NCI-H345 treated with DMSO at 0.1 percent for 48 hours (cell line): ENCODE data around the gene MRPS7.

Source experiments
- DNase-seq: peaks from one replicate; lab custom pipeline; 2025; ENCODE audit not compliant: unreplicated experiment; lab: John Stamatoyannopoulos, UW

The MRPS7 gene

GRCh38 chr17:75261336-75262111 is at the start of gene MRPS7, which contains the start of gene GGA3:
Gene MRPS7 (plus strand): TSS chr17:75261879. CDS start chr17:75261901, 22 bp downstream.
Gene GGA3 (minus strand): TSS chr17:75261606. CDS start chr17:75261587, 19 bp downstream.
- DNase-seq, result peak; percentile 90

DNA sequence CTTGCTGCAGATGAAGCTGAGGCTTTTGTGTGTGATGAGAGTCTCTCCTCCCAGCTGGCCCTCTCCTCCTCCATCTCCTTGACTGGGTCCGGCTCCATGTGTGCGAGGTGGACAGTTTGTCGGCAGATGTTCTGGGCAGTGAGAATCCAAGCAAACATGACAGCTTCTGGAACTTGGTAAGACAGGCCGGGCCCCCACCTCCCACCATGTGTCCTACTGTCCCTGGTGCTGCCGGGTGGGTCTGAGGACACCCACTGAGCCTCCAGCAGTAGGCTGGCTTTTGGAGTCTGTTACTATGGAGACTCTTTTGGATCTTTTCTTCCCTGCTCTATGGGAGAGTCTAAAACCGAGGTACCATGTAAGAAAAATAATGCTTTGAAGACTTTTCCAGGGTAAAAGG is 43.5 kb upstream of the MRPS7 start:
- no peak for DNase-seq

- no peak for DNase-seq
Observed at GRCh38 chr17:75219815-75220214, 41.9 kb upstream of the MRPS7 start.

GRCh38 chr17:75225016-75225415 is 36.7 kb upstream of the MRPS7 start:
- DNase-seq, result no peak

GRCh38 chr17:75227729-75228128 is 34.0 kb upstream of the MRPS7 start:
- DNase-seq, result no peak

DNA sequence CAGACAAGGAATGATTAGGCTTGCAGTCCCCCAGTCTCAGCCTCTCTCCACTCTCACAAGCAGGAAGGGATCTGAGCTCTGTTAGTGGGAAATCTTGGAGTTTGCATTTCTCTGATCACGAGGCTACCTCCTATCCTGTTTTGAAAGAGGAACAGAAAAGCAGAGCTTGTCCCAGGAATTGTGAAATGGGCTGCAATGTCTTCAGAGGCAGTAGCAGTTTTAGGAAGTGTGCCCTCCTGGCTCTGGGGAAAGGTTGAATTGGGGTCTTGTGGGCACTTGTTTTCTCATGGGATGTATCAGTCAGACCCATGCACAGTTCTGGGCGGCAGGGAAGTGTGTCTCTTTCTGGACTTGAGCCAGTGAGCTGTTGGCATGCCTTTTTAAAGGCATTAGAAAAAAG is 33.4 kb upstream of the MRPS7 start:
- DNase-seq, result no peak

GRCh38 chr17:75228847-75229246 is 32.8 kb upstream of the MRPS7 start:
- no peak for DNase-seq

- DNase-seq, result no peak
Observed at GRCh38 chr17:75231071-75231470, 30.6 kb upstream of the MRPS7 start.

- DNase-seq, result no peak
Observed at GRCh38 chr17:75231741-75232464, 29.8 kb upstream of the MRPS7 start.

GRCh38 chr17:75232786-75233185 is 28.9 kb upstream of the MRPS7 start:
- no peak for DNase-seq

- no peak for DNase-seq
Observed at GRCh38 chr17:75237100-75238014, 24.3 kb upstream of the MRPS7 start.

- no peak for DNase-seq
Observed at GRCh38 chr17:75238020-75238580, 23.6 kb upstream of the MRPS7 start.

GRCh38 chr17:75238684-75239191 is 22.9 kb upstream of the MRPS7 start:
- peak; percentile 39 for DNase-seq

GRCh38 chr17:75239214-75239613 is 22.5 kb upstream of the MRPS7 start:
- DNase-seq, result no peak

DNA sequence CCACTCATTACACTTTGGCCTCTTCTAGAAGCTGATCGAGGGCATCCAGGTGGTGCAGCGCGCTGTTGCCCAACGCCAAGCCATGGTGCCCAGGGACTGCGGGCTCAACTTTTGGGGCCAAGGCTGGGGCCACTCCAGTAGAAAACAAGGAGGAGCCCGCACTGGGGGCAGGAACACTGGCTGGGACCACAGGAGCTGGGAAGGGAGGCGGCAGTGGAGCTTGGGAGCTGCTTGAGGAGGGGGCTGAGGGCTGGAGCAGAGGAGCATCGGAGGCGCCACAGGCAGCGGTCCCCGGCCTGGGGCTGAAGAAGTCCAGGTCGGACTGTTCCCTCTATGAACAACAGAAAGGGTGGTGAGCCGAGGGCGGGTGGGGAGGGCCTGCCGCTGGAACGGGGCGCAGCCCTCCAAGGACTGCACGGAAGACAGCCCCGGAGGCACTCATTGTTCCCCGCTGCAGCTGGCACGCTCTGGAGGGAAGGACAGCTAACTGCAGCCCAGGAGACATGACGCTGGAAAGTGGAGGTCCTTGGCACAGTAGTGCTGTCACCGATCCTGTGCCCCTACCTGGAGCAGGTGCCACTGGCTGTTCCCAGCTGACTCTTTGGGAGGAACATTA is 21.8 kb upstream of the MRPS7 start:
- no peak for DNase-seq

- DNase-seq, result no peak
Observed at GRCh38 chr17:75240394-75241142, 21.1 kb upstream of the MRPS7 start.

GRCh38 chr17:75241143-75241430 is 20.6 kb upstream of the MRPS7 start:
- DNase-seq, result no peak

- DNase-seq, result no peak
Observed at GRCh38 chr17:75241502-75241901, 20.2 kb upstream of the MRPS7 start.

DNA sequence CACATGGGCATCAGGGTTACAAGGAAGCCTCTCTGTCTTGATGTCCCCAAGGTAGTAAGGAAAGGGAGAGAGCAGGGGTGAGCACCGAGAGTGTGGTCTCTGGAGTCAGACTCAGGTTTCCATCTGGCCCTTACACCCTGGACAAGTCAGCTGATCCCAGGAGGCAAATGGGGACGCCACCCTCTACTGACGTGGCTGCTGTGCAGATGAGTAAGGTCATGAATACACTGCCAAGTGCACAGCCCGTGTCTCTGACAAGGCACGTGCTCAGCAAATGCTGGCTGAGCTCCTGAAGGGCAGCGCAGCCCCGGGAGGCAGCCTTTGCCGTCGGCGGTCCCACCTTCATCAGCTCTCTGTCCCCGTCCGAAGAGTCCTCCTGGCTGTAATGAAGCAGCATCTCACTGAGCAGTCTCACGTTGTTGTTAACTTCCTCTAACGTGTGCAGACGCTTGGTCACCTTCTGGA is 19.7 kb upstream of the MRPS7 start:
- DNase-seq, result no peak
